Skeletal muscle tissue (tissue), 4 donors: ENCODE data around the gene FRMD4A. TPM values are rescaled to one million over a fixed set of nuclear protein-coding genes. Genes with fewer than 3 reads are reported as not detected.

Experiments used
- H3K27ac ChIP-seq: one replicate; pipeline ENCODE4 v1.7.0; 2013; ENCODE audit warnings: mild to moderate bottlenecking, low read depth, low read length, inconsistent platforms
- H3K27me3 ChIP-seq, 3 donors: one replicate each; pipeline ENCODE4 v1.7.0; 2013; ENCODE audit warnings: low read length in 3 of 3; ENCODE audit not compliant: control insufficient read depth in 3 of 3, insufficient read depth in 3 of 3
- H3K36me3 ChIP-seq, 3 donors: one replicate each; pipeline ENCODE4 v1.7.0; 2013; ENCODE audit warnings: low read length in 3 of 3; ENCODE audit not compliant: control insufficient read depth in 3 of 3, insufficient read depth in 3 of 3
- H3K4me1 ChIP-seq, 3 donors: one replicate each; pipeline ENCODE4 v1.7.0; 2013; ENCODE audit warnings: low read length in 3 of 3, mild to moderate bottlenecking in 3 of 3; ENCODE audit not compliant: control insufficient read depth in 3 of 3, insufficient read depth in 3 of 3
- H3K4me3 ChIP-seq, 3 donors: one replicate each; pipeline ENCODE4 v1.7.0; 2013; ENCODE audit warnings: low read length in 3 of 3
- H3K9ac ChIP-seq, 3 donors: one replicate each; pipeline ENCODE4 v1.7.0; 2013; ENCODE audit warnings: low read length in 3 of 3, mild to moderate bottlenecking in 3 of 3, moderate library complexity in 2 of 3, low read depth in 1 of 3
- H3K9me3 ChIP-seq, 3 donors: one replicate each; pipeline ENCODE4 v1.7.0; 2013; ENCODE audit warnings: low read length in 3 of 3; ENCODE audit not compliant: control insufficient read depth in 3 of 3
- total RNA-seq: library from RNA; depleted of rRNA; stranded (reverse); fragments of >200 nt; gene quantifications from one replicate; pipeline ENCODE4 v1.2.3, GENCODE V29; 2014
- donor health status: Osteomylitis.

Gene FRMD4A
- total RNA-seq, 1 donor from 2014 or later = 19.3 TPM

GRCh38 chr10:14128519-14128918, 202.2 kb downstream of the FRMD4A start:
- no peak overlapping the region for H3K4me3 ChIP-seq
- no peaks in the 10 kb centered on the region for H3K36me3 ChIP-seq
- H3K4me1 ChIP-seq = no peaks in the 10 kb centered on the region
- H3K9ac ChIP-seq = no peak overlapping the region
- no peaks in the 10 kb centered on the region for H3K9me3 ChIP-seq
- H3K27me3 ChIP-seq = no peaks in the 10 kb centered on the region
- no peak overlapping the region for H3K27ac ChIP-seq

GRCh38 chr10:14126697-14127440, 203.9 kb downstream of the FRMD4A start:
- Histone ChIP-seq H3K27me3 (no peaks in the 10 kb centered on the region), H3K27ac (no peak overlapping the region), H3K36me3 (no peaks in the 10 kb centered on the region), H3K4me3 (no peak overlapping the region), H3K4me1 (no peaks in the 10 kb centered on the region), H3K9me3 (no peaks in the 10 kb centered on the region), H3K9ac (no peak overlapping the region)

- H3K4me1 ChIP-seq = no peaks in the 10 kb centered on the region
- no peaks in the 10 kb centered on the region for H3K9me3 ChIP-seq
- H3K27ac ChIP-seq = no peak overlapping the region
- H3K9ac ChIP-seq = no peak overlapping the region
- no peak overlapping the region for H3K4me3 ChIP-seq
- H3K27me3 ChIP-seq = no peaks in the 10 kb centered on the region
- H3K36me3 ChIP-seq = no peaks in the 10 kb centered on the region
Measured at GRCh38 chr10:14125564-14125963, 205.2 kb downstream of the FRMD4A start.

- no peaks in the 10 kb centered on the region for H3K27me3 ChIP-seq
- H3K27ac ChIP-seq = no peak overlapping the region
- H3K36me3 ChIP-seq = no peaks in the 10 kb centered on the region
- no peak overlapping the region for H3K4me3 ChIP-seq
- no peaks in the 10 kb centered on the region for H3K4me1 ChIP-seq
- no peak overlapping the region for H3K9ac ChIP-seq
- H3K9me3 ChIP-seq = no peaks in the 10 kb centered on the region
Measured at GRCh38 chr10:14124941-14125340, 205.8 kb downstream of the FRMD4A start.

GRCh38 chr10:14123139-14123538, 207.6 kb downstream of the FRMD4A start:
- Histone ChIP-seq H3K9me3 (no peaks in the 10 kb centered on the region), H3K36me3 (no peaks in the 10 kb centered on the region), H3K27ac (no peak overlapping the region), H3K4me1 (no peaks in the 10 kb centered on the region), H3K27me3 (no peaks in the 10 kb centered on the region), H3K9ac (no peak overlapping the region), H3K4me3 (no peak overlapping the region)

- Histone ChIP-seq H3K4me3 (no peak overlapping the region), H3K36me3 (no peaks in the 10 kb centered on the region), H3K9ac (no peak overlapping the region), H3K4me1 (no peaks in the 10 kb centered on the region), H3K27ac (no peak overlapping the region), H3K27me3 (no peaks in the 10 kb centered on the region), H3K9me3 (no peaks in the 10 kb centered on the region)
Measured at GRCh38 chr10:14120812-14121211, 209.9 kb downstream of the FRMD4A start.

- Histone ChIP-seq H3K27me3 (peaks cover 0 to 5% (median 0%) of the 10 kb centered on the region in 3 donors), H3K4me3 (no peak overlapping the region), H3K27ac (no peak overlapping the region), H3K36me3 (no peaks in the 10 kb centered on the region), H3K9ac (no peak overlapping the region), H3K4me1 (no peaks in the 10 kb centered on the region), H3K9me3 (no peaks in the 10 kb centered on the region)
Measured at GRCh38 chr10:14118953-14119352, 211.8 kb downstream of the FRMD4A start.

GRCh38 chr10:14116837-14117236, 213.9 kb downstream of the FRMD4A start:
- no peak overlapping the region for H3K4me3 ChIP-seq
- H3K4me1 ChIP-seq = no peaks in the 10 kb centered on the region
- no peaks in the 10 kb centered on the region for H3K36me3 ChIP-seq
- H3K27me3 ChIP-seq = peaks cover 0 to 5% (median 0%) of the 10 kb centered on the region in 3 donors
- no peaks in the 10 kb centered on the region for H3K9me3 ChIP-seq
- no peak overlapping the region for H3K9ac ChIP-seq
- no peak overlapping the region for H3K27ac ChIP-seq

- H3K9me3 ChIP-seq = no peaks in the 10 kb centered on the region
- no peaks in the 10 kb centered on the region for H3K36me3 ChIP-seq
- peaks cover 0 to 5% (median 0%) of the 10 kb centered on the region in 3 donors for H3K27me3 ChIP-seq
- no peak overlapping the region for H3K9ac ChIP-seq
- no peaks in the 10 kb centered on the region for H3K4me1 ChIP-seq
- H3K4me3 ChIP-seq = no peak overlapping the region
- no peak overlapping the region for H3K27ac ChIP-seq
Measured at GRCh38 chr10:14116021-14116420, 214.7 kb downstream of the FRMD4A start.

- H3K9me3 ChIP-seq = no peaks in the 10 kb centered on the region
- H3K27me3 ChIP-seq = peaks cover 0 to 5% (median 0%) of the 10 kb centered on the region in 3 donors
- H3K27ac ChIP-seq = no peak overlapping the region
- H3K36me3 ChIP-seq = no peaks in the 10 kb centered on the region
- no peak overlapping the region for H3K4me3 ChIP-seq
- no peaks in the 10 kb centered on the region for H3K4me1 ChIP-seq
- no peak overlapping the region for H3K9ac ChIP-seq
Measured at GRCh38 chr10:14114791-14115190, 215.9 kb downstream of the FRMD4A start.
